Smooth muscle cell (in vitro differentiated cells): ENCODE measurements around the gene NCBP1. TPM values are rescaled to one million over a fixed set of nuclear protein-coding genes. Genes with fewer than 3 reads are reported as not detected.

Source experiments
- DNase-seq: peaks from one replicate; lab custom pipeline; 2025; ENCODE audit not compliant: unreplicated experiment; lab: John Stamatoyannopoulos, UW
- H2AFZ ChIP-seq: fragments of 200-600 bp; sonication (generic); 2 replicates; pipeline ENCODE4 v1.6.0; 2016; ENCODE audit warnings: antibody characterized with exemption, low read depth, mild to moderate bottlenecking
- H3F3A ChIP-seq: fragments of 200-600 bp; sonication (generic); 2 replicates; pipeline ENCODE4 v1.6.0; 2017; ENCODE audit warnings: antibody characterized with exemption, low read depth
- H3K27ac ChIP-seq: fragments of 200-600 bp; sonication (generic); 2 replicates; pipeline ENCODE4 v1.5.1; 2016; ENCODE audit warnings: low read depth, mild to moderate bottlenecking
- H3K27me3 ChIP-seq: fragments of 200-600 bp; sonication (generic); 2 replicates; pipeline ENCODE4 v1.6.1; 2016; ENCODE audit warnings: low read depth, mild to moderate bottlenecking
- H3K36me3 ChIP-seq: fragments of 200-600 bp; sonication (generic); 2 replicates; pipeline ENCODE4 v1.5.1; 2016; ENCODE audit warnings: low read depth
- H3K4me1 ChIP-seq: fragments of 200-600 bp; sonication (generic); 2 replicates; pipeline ENCODE4 v1.5.1; 2016; ENCODE audit warnings: low read depth
- H3K4me2 ChIP-seq: fragments of 200-600 bp; sonication (generic); 2 replicates; pipeline ENCODE4 v1.6.0; 2016; ENCODE audit warnings: mild to moderate bottlenecking
- H3K4me3 ChIP-seq: fragments of 200-600 bp; sonication (generic); 2 replicates; pipeline ENCODE4 v1.5.1; 2016; ENCODE audit warnings: mild to moderate bottlenecking
- H3K79me2 ChIP-seq: fragments of 200-600 bp; sonication (generic); 2 replicates; pipeline ENCODE4 v1.6.0; 2016; ENCODE audit warnings: low read depth, mild to moderate bottlenecking
- H3K9ac ChIP-seq: fragments of 200-600 bp; sonication (generic); 2 replicates; pipeline ENCODE4 v1.6.0; 2016; ENCODE audit warnings: low read depth
- H3K9me3 ChIP-seq: fragments of 200-600 bp; sonication (generic); replicated peaks from 2 replicates; pipeline ENCODE4 v1.5.1; 2016; ENCODE audit warnings: low read depth
- H4K20me1 ChIP-seq: fragments of 200-600 bp; sonication (generic); 2 replicates; pipeline ENCODE4 v1.6.0; 2016; ENCODE audit warnings: low read depth
- WGBS: methylation state at CpG from one replicate; pipeline ENCODE4 v1.1.7; 2016; ENCODE audit warnings: low lambda C conversion rate; 5-methylcytosine and 5-hydroxymethylcytosine counted together
- polyA plus RNA-seq: library from polyadenylated mRNA; unstranded; fragments of >200 nt; fragmentation: Nextera tagmentation; extraction: Ambion mirVana; gene quantifications from 2 replicates; pipeline ENCODE4 v1.2.1, GENCODE V29; 2016
- total RNA-seq: library from RNA; depleted of rRNA; stranded (reverse); fragments of >200 nt; gene quantifications from 2 replicates; pipeline ENCODE4 v1.2.3, GENCODE V29; 2014
- TF ChIP-seq, protein P1 (sequence below): fragments of 200-600 bp; sonication (generic); IDR thresholded peaks from 2 replicates; pipeline ENCODE4 v1.5.1; 2017; ENCODE audit warnings: borderline replicate concordance, mild to moderate bottlenecking, antibody characterized with exemption; ENCODE audit not compliant: insufficient read depth, poor library complexity, severe bottlenecking

NCBP1 gene
- total and polyA plus RNA-seq, 2 experiments from 2014 or later, result 21.2 to 29.5 TPM

- no peak overlapping the region for H3K4me2 ChIP-seq
- WGBS, result 26% methylated on average over 9 of the region's 9 CpGs
- no peak for DNase-seq
These were observed 77.0 kb downstream of the NCBP1 start for GRCh38 chr9:97710356-97711222.

GRCh38 chr9:97711223-97711626 lies 77.6 kb downstream of the NCBP1 start:
- H3K9ac ChIP-seq, result no peak overlapping the region
- no peaks in the 10 kb centered on the region for H3K4me1 ChIP-seq
- H3K27me3 ChIP-seq, result peaks cover 9% of the 10 kb centered on the region
- H3F3A ChIP-seq, result no peaks in the 10 kb centered on the region
- H3K4me2 ChIP-seq, result no peak overlapping the region
- no peak overlapping the region for H2AFZ ChIP-seq
- no peaks in the 10 kb centered on the region for H3K79me2 ChIP-seq
- 26% methylated on average over 12 of the region's 12 CpGs for WGBS
- no peaks in the 10 kb centered on the region for H3K9me3 ChIP-seq
- H3K36me3 ChIP-seq, result no peaks in the 10 kb centered on the region
- H3K4me3 ChIP-seq, result no peak overlapping the region
- TF ChIP-seq, protein P1, sequence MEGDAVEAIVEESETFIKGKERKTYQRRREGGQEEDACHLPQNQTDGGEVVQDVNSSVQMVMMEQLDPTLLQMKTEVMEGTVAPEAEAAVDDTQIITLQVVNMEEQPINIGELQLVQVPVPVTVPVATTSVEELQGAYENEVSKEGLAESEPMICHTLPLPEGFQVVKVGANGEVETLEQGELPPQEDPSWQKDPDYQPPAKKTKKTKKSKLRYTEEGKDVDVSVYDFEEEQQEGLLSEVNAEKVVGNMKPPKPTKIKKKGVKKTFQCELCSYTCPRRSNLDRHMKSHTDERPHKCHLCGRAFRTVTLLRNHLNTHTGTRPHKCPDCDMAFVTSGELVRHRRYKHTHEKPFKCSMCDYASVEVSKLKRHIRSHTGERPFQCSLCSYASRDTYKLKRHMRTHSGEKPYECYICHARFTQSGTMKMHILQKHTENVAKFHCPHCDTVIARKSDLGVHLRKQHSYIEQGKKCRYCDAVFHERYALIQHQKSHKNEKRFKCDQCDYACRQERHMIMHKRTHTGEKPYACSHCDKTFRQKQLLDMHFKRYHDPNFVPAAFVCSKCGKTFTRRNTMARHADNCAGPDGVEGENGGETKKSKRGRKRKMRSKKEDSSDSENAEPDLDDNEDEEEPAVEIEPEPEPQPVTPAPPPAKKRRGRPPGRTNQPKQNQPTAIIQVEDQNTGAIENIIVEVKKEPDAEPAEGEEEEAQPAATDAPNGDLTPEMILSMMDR, result no peak
- no peak overlapping the region for H3K27ac ChIP-seq
- H4K20me1 ChIP-seq, result no peaks in the 10 kb centered on the region
- DNase-seq, result no peak

More at GRCh38 chr9:97710356-97711222, 77.0 kb downstream of the NCBP1 start:
- no peaks in the 10 kb centered on the region for H3K36me3 ChIP-seq
- no peak overlapping the region for H3K27ac ChIP-seq
- TF ChIP-seq, protein P1, result peak; percentile 86
- no peaks in the 10 kb centered on the region for H3K4me1 ChIP-seq
- H3K9ac ChIP-seq, result no peak overlapping the region
- no peak overlapping the region for H2AFZ ChIP-seq
- H3K27me3 ChIP-seq, result peaks cover 9% of the 10 kb centered on the region
- H3K4me3 ChIP-seq, result no peak overlapping the region
- no peaks in the 10 kb centered on the region for H3F3A ChIP-seq
- no peaks in the 10 kb centered on the region for H3K79me2 ChIP-seq
- H3K9me3 ChIP-seq, result no peaks in the 10 kb centered on the region
- no peaks in the 10 kb centered on the region for H4K20me1 ChIP-seq

- Histone ChIP-seq H4K20me1 (no peaks in the 10 kb centered on the region), H3K36me3 (no peaks in the 10 kb centered on the region), H3K9me3 (no peaks in the 10 kb centered on the region), H3K27me3 (peaks cover 17% of the 10 kb centered on the region), H3K27ac (no peak overlapping the region), H3F3A (no peaks in the 10 kb centered on the region), H3K4me2 (no peak overlapping the region), H3K4me1 (no peaks in the 10 kb centered on the region), H3K79me2 (no peaks in the 10 kb centered on the region), H2AFZ (no peak overlapping the region), H3K4me3 (no peak overlapping the region), H3K9ac (no peak overlapping the region)
- no peak for DNase-seq
- 48% methylated on average over 3 of the region's 3 CpGs for WGBS
- TF ChIP-seq, protein P1, result no peak
These were observed 80.8 kb downstream of the NCBP1 start for GRCh38 chr9:97714435-97714834.
